ENCODE results near the gene TYSND1. TPM values are rescaled to one million over a fixed set of nuclear protein-coding genes. Genes with fewer than 3 reads are reported as not detected.

Gene TYSND1
- total RNA-seq, 3 donors from 2014 or later: 15.3 to 19.7 (median 15.8) TPM

- ATAC-seq (no peak), DNase-seq (no peak)
- Histone ChIP-seq H3K4me3 (no peak overlapping the region), H3K4me1 (ENCODE audit: low read depth) (no peaks in the 10 kb centered on the region), H3K36me3 (ENCODE audit: low read depth) (no peaks in the 10 kb centered on the region), H3K9me3 (no peaks in the 10 kb centered on the region)
- intact Hi-C loops (cut with DNase I, micrococcal nuclease): no loop called here
- TF ChIP-seq CTCF (IDR thresholded peaks at IDR 0.05): no peak
These were observed 55.5 kb downstream of the TYSND1 start for GRCh38 chr10:70090951-70091350.

GRCh38 chr10:70090013-70090412, 56.5 kb downstream of the TYSND1 start:
- no peaks in the 10 kb centered on the region for H3K36me3 ChIP-seq (ENCODE audit: low read depth)
- no peaks in the 10 kb centered on the region for H3K4me1 ChIP-seq (ENCODE audit: low read depth)
- DNase-seq: no peak
- intact Hi-C loops (cut with DNase I, micrococcal nuclease): no loop called here
- no peak for ATAC-seq
- H3K4me3 ChIP-seq: no peak overlapping the region
- TF ChIP-seq CTCF (IDR thresholded peaks at IDR 0.05): no peak
- H3K9me3 ChIP-seq: no peaks in the 10 kb centered on the region

- H3K9me3 ChIP-seq: no peaks in the 10 kb centered on the region
- no peaks in the 10 kb centered on the region for H3K4me1 ChIP-seq (ENCODE audit: low read depth)
- DNase-seq (no peak), ATAC-seq (no peak)
- TF ChIP-seq CTCF (IDR thresholded peaks at IDR 0.05): no peak
- H3K36me3 ChIP-seq (ENCODE audit: low read depth): no peaks in the 10 kb centered on the region
- intact Hi-C loops (cut with DNase I, micrococcal nuclease): no loop called here
- no peak overlapping the region for H3K4me3 ChIP-seq
These were observed 58.2 kb downstream of the TYSND1 start for GRCh38 chr10:70088308-70088698.

Other genes with a start within 250 kb of the TYSND1 start
- gene MACROH2A2, start 93.9 kb downstream of the TYSND1 start, total RNA-seq: 10 to 100 TPM in 1 of 3 donors, 1 to 10 TPM in 2; 7.3 to 13.6 (median 8.7) TPM
- 10 to 100 TPM; 21.0 to 23.0 (median 22.7) TPM for gene AIFM2, start 13.9 kb downstream of the TYSND1 start, total RNA-seq
- 100 to 1,000 TPM in 1 of 3 donors, 10 to 100 TPM in 2; 77.5 to 102 (median 78.1) TPM for gene SAR1A, start 23.8 kb upstream of the TYSND1 start, total RNA-seq
- 100 to 1,000 TPM in 2 of 3 donors, 10 to 100 TPM in 1; 97.1 to 166 (median 100) TPM for gene PPA1, start 86.7 kb upstream of the TYSND1 start, total RNA-seq
- gene NPFFR1, start 137.3 kb upstream of the TYSND1 start, total RNA-seq: under 1 TPM; 0.06 to 0.10 (median 0.06) TPM
- 10 to 100 TPM in 1 of 3 donors, 1 to 10 TPM in 2; 2.9 to 14.5 (median 5.4) TPM for gene LRRC20, start 235.9 kb upstream of the TYSND1 start, total RNA-seq

All from mucosa of descending colon (tissue), 3 donors.